DMS153 treated with DMSO at 0.1 percent for 48 hours (cell line): ENCODE results near the gene CCZ1.
"Not testable (repeated sequence)": the region's sequence is repeated elsewhere in the genome, so short reads cannot be mapped to it uniquely, and the experiment has no call there.

Experiments used
- DNase-seq: peaks from one replicate; lab custom pipeline; 2025; ENCODE audit not compliant: unreplicated experiment; lab: John Stamatoyannopoulos, UW

The CCZ1 gene

GRCh38 chr7:5898480-5899224 lies at the start of gene CCZ1:
TSS of gene CCZ1 (plus strand) at chr7:5898733. CDS start at chr7:5898800, 67 bp downstream.
- DNase-seq = not testable (repeated sequence)

- DNase-seq = no peak
These were observed 47.6 kb upstream of the CCZ1 start for GRCh38 chr7:5850944-5851343.

- DNase-seq = no peak
These were observed 43.8 kb upstream of the CCZ1 start for GRCh38 chr7:5854738-5855137.

GRCh38 chr7:5857041-5857575 lies 41.4 kb upstream of the CCZ1 start:
- not testable (repeated sequence) for DNase-seq

- not testable (repeated sequence) for DNase-seq
These were observed 40.0 kb upstream of the CCZ1 start for GRCh38 chr7:5858494-5858893.

- not testable (repeated sequence) for DNase-seq
These were observed 37.3 kb upstream of the CCZ1 start for GRCh38 chr7:5861281-5861680.

- DNase-seq = not testable (repeated sequence)
These were observed 35.7 kb upstream of the CCZ1 start for GRCh38 chr7:5862753-5863366.

GRCh38 chr7:5865279-5865931 lies 33.1 kb upstream of the CCZ1 start:
- not testable (repeated sequence) for DNase-seq

- DNase-seq = no peak
These were observed 31.5 kb upstream of the CCZ1 start for GRCh38 chr7:5867060-5867459.

- not testable (repeated sequence) for DNase-seq
These were observed 29.6 kb upstream of the CCZ1 start for GRCh38 chr7:5868928-5869341.

GRCh38 chr7:5869691-5870090 lies 28.8 kb upstream of the CCZ1 start:
- no peak for DNase-seq

- no peak for DNase-seq
These were observed 28.2 kb upstream of the CCZ1 start for GRCh38 chr7:5870311-5870710.

- DNase-seq = no peak
These were observed 26.2 kb upstream of the CCZ1 start for GRCh38 chr7:5872326-5872725.

- DNase-seq = not testable (repeated sequence)
These were observed 18.9 kb upstream of the CCZ1 start for GRCh38 chr7:5879591-5879990.

- DNase-seq = not testable (repeated sequence)
These were observed 18.4 kb upstream of the CCZ1 start for GRCh38 chr7:5880106-5880505.

GRCh38 chr7:5884431-5884830 lies 14.1 kb upstream of the CCZ1 start:
- DNase-seq = not testable (repeated sequence)

- DNase-seq = not testable (repeated sequence)
These were observed 10.5 kb upstream of the CCZ1 start for GRCh38 chr7:5888021-5888420.

- not testable (repeated sequence) for DNase-seq
These were observed 8.3 kb upstream of the CCZ1 start for GRCh38 chr7:5890244-5890643.

- DNase-seq = no peak
These were observed 6.0 kb upstream of the CCZ1 start for GRCh38 chr7:5892498-5892897.

GRCh38 chr7:5897369-5897919 lies 1.1 kb upstream of the CCZ1 start:
- not testable (repeated sequence) for DNase-seq

GRCh38 chr7:5903002-5903401 lies 4.5 kb downstream of the CCZ1 start:
- not testable (repeated sequence) for DNase-seq
